Lung (tissue), 12 donors: ENCODE data around the gene RPE. TPM values are rescaled to one million over a fixed set of nuclear protein-coding genes. Genes with fewer than 3 reads are reported as not detected.

Source experiments
- ATAC-seq: fragments of 200-7000 bp; cut with Tn5 transposase; one replicate; pipeline ENCODE4 v1.9.1; 2020; ENCODE audit warnings: moderate number of reproducible peaks; ENCODE audit not compliant: insufficient read depth, low FRiP score
- DNase-seq, 3 donors: peaks; one replicate each; pipeline ENCODE4 v3.0.0-alpha.2; 2013 to 2017
- H3K27ac ChIP-seq, 2 donors: one replicate each; pipeline ENCODE4 v1.5.1; 2013; ENCODE audit warnings: mild to moderate bottlenecking in 2 of 2, moderate library complexity in 2 of 2, control low read depth in 1 of 2, inconsistent platforms in 1 of 2, low read depth in 1 of 2, low read length in 1 of 2
- H3K27me3 ChIP-seq, 3 donors: one replicate each; pipeline ENCODE4 v1.5.1; 2013; ENCODE audit warnings: low read length in 2 of 3; ENCODE audit not compliant: control insufficient read depth in 3 of 3, insufficient read depth in 3 of 3
- H3K36me3 ChIP-seq, 4 donors: one replicate each; pipeline ENCODE4 v1.5.1; 2013; ENCODE audit warnings: low read length in 4 of 4, mild to moderate bottlenecking in 1 of 4, moderate library complexity in 1 of 4; ENCODE audit not compliant: control insufficient read depth in 4 of 4, insufficient read depth in 4 of 4
- H3K4me1 ChIP-seq, 5 donors: one replicate each; pipeline ENCODE4 v1.5.1; 2013; ENCODE audit warnings: low read length in 5 of 5, mild to moderate bottlenecking in 2 of 5, moderate library complexity in 1 of 5; ENCODE audit not compliant: control insufficient read depth in 5 of 5, insufficient read depth in 5 of 5
- H3K4me3 ChIP-seq: one replicate; pipeline ENCODE4 v1.5.1; 2013; ENCODE audit warnings: mild to moderate bottlenecking, control low read depth, moderate library complexity
- H3K9ac ChIP-seq, 2 donors: one replicate each; pipeline ENCODE4 v1.5.1; 2013; ENCODE audit warnings: low read length in 2 of 2, control low read depth in 1 of 2; ENCODE audit not compliant: insufficient read depth in 1 of 2
- H3K9me3 ChIP-seq, 4 donors: one replicate each; pipeline ENCODE4 v1.5.1; 2013; ENCODE audit warnings: low read length in 3 of 4, mild to moderate bottlenecking in 1 of 4, moderate library complexity in 1 of 4; ENCODE audit not compliant: control insufficient read depth in 4 of 4, insufficient read depth in 3 of 4
- WGBS, 2 donors: extraction: QIAGEN DNeasy Blood & Tissue Kit; methylation state at CpG; one replicate each; pipeline ENCODE4 v1.1.7; 2013; 5-methylcytosine and 5-hydroxymethylcytosine counted together
- polyA plus RNA-seq, 2 donors: library from polyadenylated mRNA; stranded (reverse); fragments of 200-250 nt; gene quantifications; one replicate each; pipeline ENCODE4 v1.2.1, GENCODE V29; 2013
- total RNA-seq, 2 donors: library from RNA; depleted of rRNA in 1 of 2; stranded (reverse); fragments of >200 nt in 1 of 2; gene quantifications; one replicate each; pipeline ENCODE4 v1.2.1, GENCODE V29; 2014 to 2021
- TF ChIP-seq, protein P1 (sequence below): IDR thresholded peaks from 2 replicates; pipeline ENCODE4 v1.5.1; 2012; ENCODE audit warnings: mild to moderate bottlenecking; ENCODE audit errors: control extremely low read depth, extremely low read depth
- donor health status: control.
- donor health status: control.
- donor health status: Bipolar disorder and iron deficiency.
- donor health status: healthy.
- donor health status: DM: yes; HTN: yes; CAD: no.

Gene RPE
- total and polyA plus RNA-seq, 4 donors: 12.5 to 72.2 (median 33.9) TPM

DNA sequence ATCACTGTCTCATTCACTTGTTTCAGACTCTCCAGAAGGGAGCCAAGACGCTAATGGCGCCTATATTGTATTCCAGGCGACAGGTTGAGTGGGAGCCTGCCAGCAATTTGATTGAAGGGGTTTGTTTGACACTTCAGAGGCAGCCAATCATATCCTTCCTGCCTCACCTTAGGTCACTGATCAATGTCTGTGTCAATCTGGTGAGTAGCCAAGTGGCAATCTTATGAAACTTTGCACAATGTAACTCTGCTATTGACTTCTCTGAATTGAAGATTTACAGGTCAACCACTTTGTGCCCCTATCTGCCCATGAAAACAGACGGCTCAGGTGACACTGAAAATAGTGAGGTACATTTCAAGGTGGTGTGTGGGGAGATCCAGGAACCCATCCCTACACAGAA lies 32.7 kb upstream of the RPE start:
- ATAC-seq: no peak
- peaks cover 0 to 8% (median 0%) of the 10 kb centered on the region in 5 donors for H3K4me1 ChIP-seq
- 86 to 87% methylated on average over 4 of the region's 4 CpGs for WGBS, 2 donors

GRCh38 chr2:209970271-209970670 lies 32.2 kb upstream of the RPE start:
- DNase-seq (peak in 2 of 3 donors; percentile 38 to 46), ATAC-seq (no peak)
- TF ChIP-seq, protein P1, sequence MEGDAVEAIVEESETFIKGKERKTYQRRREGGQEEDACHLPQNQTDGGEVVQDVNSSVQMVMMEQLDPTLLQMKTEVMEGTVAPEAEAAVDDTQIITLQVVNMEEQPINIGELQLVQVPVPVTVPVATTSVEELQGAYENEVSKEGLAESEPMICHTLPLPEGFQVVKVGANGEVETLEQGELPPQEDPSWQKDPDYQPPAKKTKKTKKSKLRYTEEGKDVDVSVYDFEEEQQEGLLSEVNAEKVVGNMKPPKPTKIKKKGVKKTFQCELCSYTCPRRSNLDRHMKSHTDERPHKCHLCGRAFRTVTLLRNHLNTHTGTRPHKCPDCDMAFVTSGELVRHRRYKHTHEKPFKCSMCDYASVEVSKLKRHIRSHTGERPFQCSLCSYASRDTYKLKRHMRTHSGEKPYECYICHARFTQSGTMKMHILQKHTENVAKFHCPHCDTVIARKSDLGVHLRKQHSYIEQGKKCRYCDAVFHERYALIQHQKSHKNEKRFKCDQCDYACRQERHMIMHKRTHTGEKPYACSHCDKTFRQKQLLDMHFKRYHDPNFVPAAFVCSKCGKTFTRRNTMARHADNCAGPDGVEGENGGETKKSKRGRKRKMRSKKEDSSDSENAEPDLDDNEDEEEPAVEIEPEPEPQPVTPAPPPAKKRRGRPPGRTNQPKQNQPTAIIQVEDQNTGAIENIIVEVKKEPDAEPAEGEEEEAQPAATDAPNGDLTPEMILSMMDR: no peak
- Histone ChIP-seq H3K9me3 (no peaks in the 10 kb centered on the region), H3K4me3 (no peak overlapping the region), H3K27ac (no peak overlapping the region), H3K36me3 (no peaks in the 10 kb centered on the region), H3K4me1 (peaks cover 0 to 8% (median 0%) of the 10 kb centered on the region in 5 donors), H3K27me3 (no peaks in the 10 kb centered on the region), H3K9ac (no peak overlapping the region)
- 65 to 88% methylated on average over 2 of the region's 2 CpGs for WGBS, 2 donors

More for the DNA sequence above, 32.7 kb upstream of the RPE start:
- no peak overlapping the region for H3K4me3 ChIP-seq
- H3K9ac ChIP-seq: no peak overlapping the region
- no peaks in the 10 kb centered on the region for H3K9me3 ChIP-seq
- DNase-seq: no peak
- TF ChIP-seq, protein P1: no peak
- H3K36me3 ChIP-seq: no peaks in the 10 kb centered on the region
- no peak overlapping the region for H3K27ac ChIP-seq
- no peaks in the 10 kb centered on the region for H3K27me3 ChIP-seq

GRCh38 chr2:209970711-209971110 lies 31.7 kb upstream of the RPE start:
- H3K9me3 ChIP-seq: no peaks in the 10 kb centered on the region

More at GRCh38 chr2:209970711-209971110, 31.7 kb upstream of the RPE start:
- peaks cover 0 to 8% (median 0%) of the 10 kb centered on the region in 5 donors for H3K4me1 ChIP-seq
- DNase-seq (no peak), ATAC-seq (no peak)
- no peaks in the 10 kb centered on the region for H3K27me3 ChIP-seq
- H3K4me3 ChIP-seq: no peak overlapping the region
- 80 to 85% methylated on average over 4 of the region's 4 CpGs for WGBS, 2 donors
- TF ChIP-seq, protein P1: no peak
- no peak overlapping the region for H3K27ac ChIP-seq
- no peaks in the 10 kb centered on the region for H3K36me3 ChIP-seq
- H3K9ac ChIP-seq: no peak overlapping the region
